BJ (cell line): ENCODE results near the gene VRK3. TPM values are rescaled to one million over a fixed set of nuclear protein-coding genes. Genes with fewer than 3 reads are reported as not detected.

Experiments used
- CTCF ChIA-PET: fragments of 350-600 bp; formaldehyde crosslinking; extraction: SDS; loops from one replicate; lab custom pipeline; 2021; ENCODE audit warnings: antibody characterized with exemption, inconsistent platforms; lab: Yijun Ruan, JAX
- POLR2A ChIA-PET: fragments of 300-600 bp; sonication (Branson Sonifier 250); formaldehyde crosslinking; extraction: SDS; loops from one replicate; lab custom pipeline; 2021; ENCODE audit warnings: antibody characterized with exemption; lab: Charles Lee
- DNase-seq: peaks from one replicate; pipeline ENCODE4 v3.0.0-alpha.2; 2011; ENCODE audit warnings: low read depth
- H3K27me3 ChIP-seq: 2 replicates; pipeline ENCODE4 v1.6.0; 2011; ENCODE audit warnings: low read length; ENCODE audit not compliant: control insufficient read depth, insufficient read depth
- H3K36me3 ChIP-seq: 2 replicates; pipeline ENCODE4 v1.5.1; 2011; ENCODE audit warnings: low read length; ENCODE audit not compliant: control insufficient read depth, insufficient read depth
- H3K4me3 ChIP-seq: 2 replicates; pipeline ENCODE4 v1.5.1; 2011; ENCODE audit warnings: low read depth, mild to moderate bottlenecking, control low read depth, low read length
- CTCF ChIP-seq: IDR thresholded peaks from 2 replicates; pipeline ENCODE4 v1.5.1; 2011; ENCODE audit warnings: low read depth, mild to moderate bottlenecking, control low read depth, inconsistent platforms, low read length, moderate library complexity; ENCODE audit not compliant: insufficient read depth
- polyA plus RNA-seq: library from polyadenylated mRNA; depleted of rRNA; stranded (reverse); fragments of >200 nt; gene quantifications from 2 replicates; pipeline ENCODE4 v1.2.3, GENCODE V29; 2011

Gene VRK3
- polyA plus RNA-seq, 1 experiment = 34.1 TPM

GRCh38 chr19:49937750-49938381, 87.3 kb downstream of the VRK3 start:
- Histone ChIP-seq H3K4me3 (0 out of 2 replicates have a peak overlapping the region, but pooled peaks have one; percentile 10), H3K36me3 (peaks cover 4% of the 10 kb centered on the region; the same call in 1 of the 2 replicates), H3K27me3 (peaks cover under 1% of the 10 kb centered on the region; the same call in 1 of the 2 replicates)
- no peak for DNase-seq
- ChIA-PET POLR2A (no interaction called here), CTCF (interaction anchor here (0.6 to 4.2 kb wide), 12 partner anchors 9 to 198 kb away, joined by 3 to 49 read pairs (median 4); partner anchors contain the start of genes ATF5 and NUP62)
- TF ChIP-seq CTCF = peak; percentile 96

- ChIA-PET POLR2A (no interaction called here), CTCF (interaction anchor here (1.7 to 4.2 kb wide), 3 partner anchors 18 to 199 kb away, joined by 3 to 49 read pairs (median 22); no protein-coding TSS in a partner anchor)
- Histone ChIP-seq H3K4me3 (no peak overlapping the region), H3K36me3 (peaks cover 4% of the 10 kb centered on the region; the same call in 1 of the 2 replicates), H3K27me3 (no peaks in the 10 kb centered on the region)
- no peak for DNase-seq
- no peak for TF ChIP-seq CTCF
These were observed 88.6 kb downstream of the VRK3 start for GRCh38 chr19:49936549-49936948.

- Histone ChIP-seq H3K27me3 (no peaks in the 10 kb centered on the region), H3K36me3 (peaks cover 4% of the 10 kb centered on the region; the same call in 1 of the 2 replicates), H3K4me3 (no peak overlapping the region)
- TF ChIP-seq CTCF = no peak
- ChIA-PET CTCF (interaction anchor here (1.3 kb wide), 1 partner anchor 202 kb away, joined by 5 read pairs; no protein-coding TSS in a partner anchor), POLR2A (no interaction called here)
- DNase-seq = no peak
These were observed 91.5 kb downstream of the VRK3 start for GRCh38 chr19:49933643-49934042.

- TF ChIP-seq CTCF = no peak
- CTCF ChIA-PET = interaction anchor here (1.3 kb wide), 1 partner anchor 203 kb away, joined by 5 read pairs; no protein-coding TSS in a partner anchor
- POLR2A ChIA-PET = no interaction called here
- no peak overlapping the region for H3K4me3 ChIP-seq
- no peak for DNase-seq
- H3K36me3 ChIP-seq = peaks cover 4% of the 10 kb centered on the region; the same call in 1 of the 2 replicates
- H3K27me3 ChIP-seq = no peaks in the 10 kb centered on the region
These were observed 92.4 kb downstream of the VRK3 start for GRCh38 chr19:49932731-49933131.

- Histone ChIP-seq H3K27me3 (no peaks in the 10 kb centered on the region), H3K4me3 (no peak overlapping the region), H3K36me3 (peaks cover 7% of the 10 kb centered on the region)
- no peak for TF ChIP-seq CTCF
- ChIA-PET POLR2A (no interaction called here), CTCF (no interaction called here)
- DNase-seq = no peak
These were observed 93.1 kb downstream of the VRK3 start for GRCh38 chr19:49932041-49932451.
